Activated CD8-positive, alpha-beta T cell treated with anti-CD3 and anti-CD28 coated beads, Interleukin-2, amount 10 ng/mL, durations not matched to agents 7 days and 5 days (primary cell): Measurements from ENCODE around the gene GSE1. TPM values are rescaled to one million over a fixed set of nuclear protein-coding genes. Genes with fewer than 3 reads are reported as not detected.

ENCODE experiments used
- ATAC-seq: fragments of 150-1000 bp; cut with Tn5 transposase; one replicate; pipeline ENCODE4 v1.10.0; 2021; ENCODE audit warnings: moderate library complexity
- CTCF ChIA-PET: fragments of 350-600 bp; sonication (Branson Sonifier 250); formaldehyde crosslinking; loops from one replicate; lab custom pipeline; 2021; ENCODE audit warnings: antibody characterized with exemption; lab: Charles Lee
- POLR2A ChIA-PET: fragments of 350-600 bp; sonication (Branson Sonifier 250); formaldehyde crosslinking; loops from one replicate; lab custom pipeline; 2021; ENCODE audit warnings: antibody characterized with exemption; lab: Charles Lee
- DNase-seq: peaks from one replicate; pipeline ENCODE4 v3.0.0-alpha.2; 2020
- H3K27ac Mint-ChIP-seq: one replicate; pipeline ENCODE4 v1.8.0; 2021; ENCODE audit warnings: mild to moderate bottlenecking, mixed read lengths
- H3K27me3 Mint-ChIP-seq: one replicate; pipeline ENCODE4 v1.8.0; 2021; ENCODE audit warnings: low read depth, mixed read lengths
- H3K36me3 Mint-ChIP-seq: one replicate; pipeline ENCODE4 v1.8.0; 2021; ENCODE audit warnings: low read depth, mixed read lengths
- H3K4me1 Mint-ChIP-seq: one replicate; pipeline ENCODE4 v1.8.0; 2021; ENCODE audit warnings: low read depth, mixed read lengths
- H3K4me3 Mint-ChIP-seq: one replicate; pipeline ENCODE4 v1.8.0; 2021; ENCODE audit warnings: mild to moderate bottlenecking, mixed read lengths
- H3K9me3 Mint-ChIP-seq: one replicate; pipeline ENCODE4 v1.8.0; 2022; ENCODE audit warnings: mixed read lengths; ENCODE audit not compliant: insufficient read depth
- total RNA-seq, 2 experiments: library from RNA; stranded (reverse); gene quantifications; one replicate each; pipeline ENCODE4 v1.2.3, GENCODE V29; 2021

Gene GSE1
- total RNA-seq, 2 experiments from 2014 or later = 48.9 to 51.4 TPM

GRCh38 chr16:85604145-85604705, 8.9 kb upstream of the GSE1 start:
- CTCF ChIA-PET = no interaction called here
- Mint-ChIP-seq H3K4me3 (no peak overlapping the region), H3K9me3 (no peaks in the 10 kb centered on the region), H3K27ac (no peak overlapping the region), H3K36me3 (no peaks in the 10 kb centered on the region), H3K27me3 (no peaks in the 10 kb centered on the region), H3K4me1 (peaks cover 23% of the 10 kb centered on the region)
- DNase-seq (no peak), ATAC-seq (no peak)
- POLR2A ChIA-PET = no interaction called here

DNA sequence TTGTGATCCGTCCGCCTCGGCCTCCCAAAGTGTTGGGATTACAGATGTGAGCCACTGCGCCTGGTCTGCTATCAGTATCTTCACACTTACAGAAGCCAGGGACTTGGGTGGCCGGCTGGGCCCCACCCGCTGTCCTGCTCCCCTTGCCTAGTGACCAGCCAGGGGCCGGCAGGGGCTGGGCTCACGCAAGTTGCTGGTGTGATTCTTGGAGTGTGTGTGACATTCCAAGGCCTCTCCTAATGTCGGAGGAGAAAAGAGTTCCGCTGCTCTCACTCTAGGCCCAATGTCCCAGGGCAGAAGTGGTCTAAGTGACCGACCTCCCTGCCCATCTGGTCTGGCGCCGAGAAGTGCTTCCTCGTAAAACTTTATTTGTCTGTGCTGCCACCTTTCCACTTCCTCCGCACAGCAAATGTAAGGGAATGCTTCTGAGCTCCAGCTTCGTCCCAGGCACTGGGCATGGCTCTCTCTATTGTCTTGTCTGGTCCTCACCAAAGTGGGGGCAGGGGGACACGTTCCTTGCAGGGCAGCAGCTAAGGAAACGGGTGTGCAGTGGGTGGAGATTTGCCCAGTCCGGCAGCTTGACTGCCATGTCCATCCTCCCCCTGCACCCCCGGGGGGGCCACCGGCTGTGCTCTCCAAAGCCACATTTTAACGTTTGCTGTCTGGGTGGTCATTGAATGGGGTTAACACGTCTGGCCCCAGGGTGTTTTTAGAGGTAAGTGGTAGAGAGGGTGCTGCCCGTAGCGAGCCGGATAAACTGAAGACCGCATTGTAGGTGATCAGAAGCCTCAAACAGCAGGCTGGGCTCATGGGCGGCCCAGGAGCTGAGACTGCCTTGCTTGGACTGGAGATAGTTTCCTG, 7.8 kb upstream of the GSE1 start:
- no peaks in the 10 kb centered on the region for H3K9me3 Mint-ChIP-seq
- no peaks in the 10 kb centered on the region for H3K36me3 Mint-ChIP-seq
- no peak overlapping the region for H3K4me3 Mint-ChIP-seq
- DNase-seq (no peak), ATAC-seq (no peak)
- peaks cover 33% of the 10 kb centered on the region for H3K4me1 Mint-ChIP-seq
- CTCF ChIA-PET = interaction anchor here (0.9 kb wide), 1 partner anchor 11 kb away, joined by 3 read pairs; no protein-coding TSS in a partner anchor
- POLR2A ChIA-PET = no interaction called here
- no peaks in the 10 kb centered on the region for H3K27me3 Mint-ChIP-seq
- H3K27ac Mint-ChIP-seq = no peak overlapping the region

DNA sequence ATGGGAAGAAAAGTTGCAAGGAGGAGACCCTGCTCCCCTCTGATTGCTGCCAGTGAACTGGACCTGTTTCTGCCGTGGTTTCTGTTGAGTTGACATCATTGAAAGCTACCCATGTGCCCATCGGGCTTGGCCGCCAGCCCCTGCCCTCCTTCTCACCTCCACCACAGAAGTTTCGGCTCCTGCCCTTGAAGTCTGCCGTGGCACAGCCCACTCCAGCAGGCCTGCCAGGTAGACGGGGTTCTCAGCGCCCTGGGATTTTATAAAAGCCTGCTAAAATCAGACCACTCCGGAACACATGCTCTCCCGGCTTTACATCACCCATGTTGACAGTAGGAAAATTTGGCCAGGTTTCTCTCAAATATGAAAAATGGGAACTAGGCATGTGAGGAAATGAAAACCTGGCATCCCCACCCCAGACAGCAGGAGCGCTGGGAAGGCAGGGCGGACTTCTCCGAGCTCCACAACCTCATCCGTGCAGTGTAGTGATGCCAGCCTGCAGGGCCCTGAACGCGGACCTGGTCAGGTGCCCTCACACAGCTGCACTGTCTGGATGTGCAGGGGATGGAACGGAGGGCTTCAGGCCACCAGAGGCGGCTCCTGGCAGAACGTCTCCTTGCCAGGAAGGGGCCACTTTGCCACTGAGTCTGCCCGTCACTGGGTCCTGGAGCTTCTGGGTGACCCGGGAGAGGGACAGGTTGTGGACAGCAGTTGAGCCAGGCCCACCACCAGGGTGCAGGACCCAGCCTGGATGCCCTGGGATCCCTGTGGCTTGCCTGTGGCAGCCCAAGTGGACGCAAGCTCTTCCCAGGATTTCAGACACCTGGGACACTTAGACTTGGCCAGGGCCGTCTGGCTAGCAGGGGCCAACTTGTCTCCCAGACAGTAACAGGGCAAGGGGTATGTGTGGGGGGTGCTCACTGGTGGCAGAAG, 6.9 kb upstream of the GSE1 start:
- DNase-seq = no peak
- ChIA-PET CTCF (interaction anchor here (0.9 to 1.9 kb wide), 5 partner anchors 10 to 186 kb away, joined by 3 to 15 read pairs (median 4); no protein-coding TSS in a partner anchor), POLR2A (no interaction called here)
- H3K36me3 Mint-ChIP-seq = no peaks in the 10 kb centered on the region
- H3K4me3 Mint-ChIP-seq = no peak overlapping the region
- H3K27ac Mint-ChIP-seq = no peak overlapping the region
- no peaks in the 10 kb centered on the region for H3K27me3 Mint-ChIP-seq
- no peak for ATAC-seq
- no peaks in the 10 kb centered on the region for H3K9me3 Mint-ChIP-seq
- H3K4me1 Mint-ChIP-seq = peaks cover 41% of the 10 kb centered on the region

DNA sequence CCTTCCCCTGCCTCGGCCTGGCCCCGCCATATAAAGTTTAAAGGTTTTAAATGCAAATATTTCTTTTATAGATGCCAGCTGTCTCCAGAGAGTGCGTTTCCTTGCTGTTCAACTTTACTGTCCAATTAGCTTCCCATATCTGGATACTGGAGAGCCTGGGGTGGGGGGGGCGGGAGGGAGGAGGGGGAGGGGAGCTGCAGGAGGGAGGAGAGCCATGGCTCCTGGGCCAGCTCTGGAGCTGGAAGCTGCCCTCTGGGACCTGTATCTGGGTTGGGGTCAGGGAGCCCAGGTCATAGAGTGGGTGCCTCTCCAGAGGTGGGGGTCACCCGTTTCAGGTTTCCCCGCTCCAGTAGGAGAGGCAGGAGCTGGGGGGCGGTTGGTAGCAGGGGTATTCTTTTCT, 6.2 kb upstream of the GSE1 start:
- no peaks in the 10 kb centered on the region for H3K36me3 Mint-ChIP-seq
- no peak overlapping the region for H3K27ac Mint-ChIP-seq
- DNase-seq (no peak), ATAC-seq (no peak)
- no peaks in the 10 kb centered on the region for H3K9me3 Mint-ChIP-seq
- POLR2A ChIA-PET = no interaction called here
- no peaks in the 10 kb centered on the region for H3K27me3 Mint-ChIP-seq
- no peak overlapping the region for H3K4me3 Mint-ChIP-seq
- CTCF ChIA-PET = interaction anchor here (0.8 to 1.9 kb wide), 6 partner anchors 9 to 191 kb away, joined by 3 to 15 read pairs (median 4); no protein-coding TSS in a partner anchor
- peaks cover 41% of the 10 kb centered on the region for H3K4me1 Mint-ChIP-seq

- DNase-seq (peak; percentile 38), ATAC-seq (no peak)
- no peaks in the 10 kb centered on the region for H3K27me3 Mint-ChIP-seq
- POLR2A ChIA-PET = no interaction called here
- H3K27ac Mint-ChIP-seq = no peak overlapping the region
- H3K36me3 Mint-ChIP-seq = no peaks in the 10 kb centered on the region
- H3K4me1 Mint-ChIP-seq = peaks cover 43% of the 10 kb centered on the region
- CTCF ChIA-PET = interaction anchor here (0.8 to 1.9 kb wide), 7 partner anchors 9 to 191 kb away, joined by 3 to 15 read pairs (median 4); no protein-coding TSS in a partner anchor
- no peak overlapping the region for H3K4me3 Mint-ChIP-seq
- H3K9me3 Mint-ChIP-seq = no peaks in the 10 kb centered on the region
These were observed 5.8 kb upstream of the GSE1 start for GRCh38 chr16:85607321-85607765.

DNA sequence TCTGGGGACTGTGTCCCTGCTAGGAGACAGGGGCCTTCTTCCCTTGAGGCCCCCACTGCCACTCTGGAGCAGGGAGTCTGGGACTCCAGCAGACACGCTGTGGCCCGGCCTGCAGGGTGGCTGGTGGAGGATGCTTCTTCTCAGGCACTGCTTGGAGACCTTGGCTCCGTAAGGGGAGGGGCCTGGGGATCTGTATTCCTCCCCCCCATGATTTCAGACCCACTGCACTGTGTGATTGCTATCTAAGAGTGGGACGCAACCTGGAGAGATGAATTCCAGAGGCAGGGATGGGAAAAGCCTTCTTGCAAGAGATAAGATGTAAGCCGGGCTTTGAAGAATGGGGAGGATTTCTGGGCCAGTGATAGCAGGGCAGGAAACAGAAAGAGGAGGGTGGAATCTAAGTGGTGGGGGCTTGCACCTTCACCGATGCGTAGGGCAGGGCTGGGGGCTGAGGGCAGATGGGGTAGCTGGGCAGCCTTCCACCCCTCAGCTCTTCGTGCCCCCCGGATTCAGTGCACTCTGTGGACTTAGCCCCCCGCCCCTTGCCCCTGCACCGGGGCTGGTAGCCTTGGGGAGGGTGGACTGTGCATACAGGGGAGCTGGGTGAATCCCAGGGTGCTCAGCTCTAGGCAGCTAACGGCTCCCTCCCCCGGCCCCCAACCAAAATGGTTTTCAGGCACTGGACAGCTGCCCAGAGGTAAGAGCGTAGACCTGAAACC, 5.2 kb upstream of the GSE1 start:
- ChIA-PET CTCF (interaction anchor here (1.4 to 1.9 kb wide), 4 partner anchors 8 to 54 kb away, joined by 4 to 15 read pairs (median 5); no protein-coding TSS in a partner anchor), POLR2A (no interaction called here)
- Mint-ChIP-seq H3K9me3 (no peaks in the 10 kb centered on the region), H3K27me3 (no peaks in the 10 kb centered on the region), H3K4me1 (peaks cover 47% of the 10 kb centered on the region), H3K27ac (no peak overlapping the region), H3K4me3 (no peak overlapping the region), H3K36me3 (no peaks in the 10 kb centered on the region)
- ATAC-seq (no peak), DNase-seq (no peak)

- H3K4me1 Mint-ChIP-seq = peaks cover 47% of the 10 kb centered on the region
- CTCF ChIA-PET = interaction anchor here (1.4 to 3.2 kb wide), 3 partner anchors 35 to 127 kb away, joined by 4 to 10 read pairs (median 4); no protein-coding TSS in a partner anchor
- no peaks in the 10 kb centered on the region for H3K27me3 Mint-ChIP-seq
- ATAC-seq (no peak), DNase-seq (no peak)
- H3K9me3 Mint-ChIP-seq = no peaks in the 10 kb centered on the region
- H3K27ac Mint-ChIP-seq = no peak overlapping the region
- POLR2A ChIA-PET = no interaction called here
- no peaks in the 10 kb centered on the region for H3K36me3 Mint-ChIP-seq
- no peak overlapping the region for H3K4me3 Mint-ChIP-seq
These were observed 4.6 kb upstream of the GSE1 start for GRCh38 chr16:85608515-85608885.

DNA sequence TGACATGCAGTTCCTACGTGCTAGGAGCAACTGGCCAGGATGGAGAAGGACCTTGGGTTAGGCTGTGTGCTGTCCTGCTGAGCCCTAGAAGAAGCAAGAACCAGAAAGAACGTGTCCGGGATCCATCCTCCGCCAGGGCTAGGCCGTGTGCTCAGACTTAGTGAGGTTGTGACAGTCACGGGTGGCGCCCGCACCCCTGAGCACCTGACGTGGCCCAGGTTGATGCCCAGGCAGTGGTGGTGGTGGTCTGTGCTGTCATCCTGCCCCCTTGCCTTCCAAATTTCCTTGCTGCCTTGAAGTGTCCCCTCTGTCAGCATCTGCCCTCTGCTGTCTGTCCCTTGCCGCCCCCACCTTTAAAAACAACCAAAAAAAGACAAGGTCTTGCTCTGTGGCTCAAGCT, 4.2 kb upstream of the GSE1 start:
- H3K4me1 Mint-ChIP-seq = peaks cover 47% of the 10 kb centered on the region
- H3K9me3 Mint-ChIP-seq = no peaks in the 10 kb centered on the region
- H3K27me3 Mint-ChIP-seq = no peaks in the 10 kb centered on the region
- ChIA-PET CTCF (interaction anchor here (0.8 to 3.6 kb wide), 11 partner anchors 35 to 216 kb away, joined by 3 to 50 read pairs (median 11); no protein-coding TSS in a partner anchor), POLR2A (interaction anchor here (4.5 kb wide), 1 partner anchor 55 kb away, joined by 34 read pairs; no protein-coding TSS in a partner anchor)
- H3K36me3 Mint-ChIP-seq = no peaks in the 10 kb centered on the region
- no peak overlapping the region for H3K4me3 Mint-ChIP-seq
- DNase-seq = no peak
- no peak for ATAC-seq
- no peak overlapping the region for H3K27ac Mint-ChIP-seq

DNA sequence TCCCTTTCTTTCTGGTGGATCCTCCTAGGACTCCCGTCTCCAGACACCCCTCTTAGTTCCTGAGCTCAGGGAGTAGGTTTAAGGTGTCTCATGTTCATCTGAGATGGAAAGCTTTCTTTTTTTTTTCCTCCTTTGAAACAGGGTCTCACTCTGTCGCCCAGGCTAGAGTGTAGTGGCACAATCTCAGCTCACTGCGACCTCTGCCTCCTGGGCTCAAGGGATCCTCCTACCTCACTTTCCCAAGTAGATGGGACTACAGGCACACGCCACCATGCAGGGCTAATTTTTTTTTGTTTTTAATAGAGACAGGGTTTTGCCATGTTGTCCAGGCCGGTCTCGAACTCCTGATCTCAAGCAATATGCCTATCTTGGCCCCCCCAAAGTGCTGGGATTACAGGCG, 3.6 kb upstream of the GSE1 start:
- CTCF ChIA-PET = interaction anchor here (0.7 to 3.6 kb wide), 21 partner anchors 29 to 304 kb away, joined by 3 to 50 read pairs (median 6); no protein-coding TSS in a partner anchor
- Mint-ChIP-seq H3K27ac (peak overlapping the region; percentile 43), H3K36me3 (no peaks in the 10 kb centered on the region)

GRCh38 chr16:85610059-85610445, 3.1 kb upstream of the GSE1 start:
- H3K27me3 Mint-ChIP-seq = no peaks in the 10 kb centered on the region
- peaks cover 51% of the 10 kb centered on the region for H3K4me1 Mint-ChIP-seq
- H3K36me3 Mint-ChIP-seq = no peaks in the 10 kb centered on the region
- ATAC-seq = no peak
- CTCF ChIA-PET = interaction anchor here (0.8 to 3.6 kb wide), 22 partner anchors 20 to 304 kb away, joined by 3 to 50 read pairs (median 6); no protein-coding TSS in a partner anchor
- H3K4me3 Mint-ChIP-seq = peak overlapping the region; percentile 69
- H3K9me3 Mint-ChIP-seq = no peaks in the 10 kb centered on the region
- DNase-seq = peak; percentile 24
- peak overlapping the region; percentile 30 for H3K27ac Mint-ChIP-seq
- POLR2A ChIA-PET = interaction anchor here (4.5 kb wide), 1 partner anchor 57 kb away, joined by 34 read pairs; no protein-coding TSS in a partner anchor

More for the DNA sequence above, 3.6 kb upstream of the GSE1 start:
- Mint-ChIP-seq H3K4me3 (no peak overlapping the region), H3K27me3 (no peaks in the 10 kb centered on the region), H3K9me3 (no peaks in the 10 kb centered on the region), H3K4me1 (peaks cover 47% of the 10 kb centered on the region)
- POLR2A ChIA-PET = interaction anchor here (4.5 kb wide), 1 partner anchor 56 kb away, joined by 34 read pairs; no protein-coding TSS in a partner anchor
- DNase-seq (no peak), ATAC-seq (no peak)
